Measurements from ENCODE around the gene FAM131B.

FAM131B gene

GRCh38 chr7:143372070-143372469 lies 9.6 kb upstream of the FAM131B start:
- ATAC-seq = peak; percentile 11
- TF ChIP-seq TSHZ2 (CRISPR knock-in tag; IDR thresholded peaks at IDR 0.05) (no peak), ZFP30 (CRISPR knock-in tag; IDR thresholded peaks at IDR 0.05) (no peak), RARB (CRISPR knock-in tag; IDR thresholded peaks at IDR 0.05) (no peak), SNAI2 (CRISPR knock-in tag; IDR thresholded peaks at IDR 0.05) (no peak), OSR1 (CRISPR knock-in tag; IDR thresholded peaks at IDR 0.05) (no peak), ISL1 (CRISPR knock-in tag; IDR thresholded peaks at IDR 0.05) (no peak), ZNF8 (CRISPR knock-in tag; IDR thresholded peaks at IDR 0.05) (no peak), TCF4 (CRISPR knock-in tag; IDR thresholded peaks at IDR 0.05; ENCODE audit: borderline replicate concordance) (no peak), ESRRG (CRISPR knock-in tag; IDR thresholded peaks at IDR 0.05) (no peak), PPARA (CRISPR knock-in tag; IDR thresholded peaks at IDR 0.05; ENCODE audit: borderline replicate concordance) (no peak), GLIS3 (CRISPR knock-in tag; IDR thresholded peaks at IDR 0.05) (no peak), PATZ1 (CRISPR knock-in tag; IDR thresholded peaks at IDR 0.05; ENCODE audit: borderline replicate concordance) (no peak), ZC3H10 (CRISPR knock-in tag; IDR thresholded peaks at IDR 0.05) (no peak), BACH2 (CRISPR knock-in tag; IDR thresholded peaks at IDR 0.05; ENCODE audit: borderline replicate concordance) (no peak), ZNF70 (CRISPR knock-in tag; IDR thresholded peaks at IDR 0.05) (no peak)

GRCh38 chr7:143369678-143370651 lies 7.5 kb upstream of the FAM131B start:
- TF ChIP-seq ZFP30 (CRISPR knock-in tag; IDR thresholded peaks at IDR 0.05) (no peak), SNAI2 (CRISPR knock-in tag; IDR thresholded peaks at IDR 0.05) (no peak), ZNF565 (CRISPR knock-in tag; conservative IDR thresholded peaks at IDR 0.05; ENCODE audit: low read depth) (no peak), PATZ1 (CRISPR knock-in tag; IDR thresholded peaks at IDR 0.05; ENCODE audit: borderline replicate concordance) (no peak), ISL1 (CRISPR knock-in tag; IDR thresholded peaks at IDR 0.05) (no peak), CSRNP3 (CRISPR knock-in tag; IDR thresholded peaks at IDR 0.05) (no peak)
- ATAC-seq = no peak

GRCh38 chr7:143368387-143368786 lies 5.9 kb upstream of the FAM131B start:
- TF ChIP-seq GLIS3 (CRISPR knock-in tag; IDR thresholded peaks at IDR 0.05) = no peak
- TF ChIP-seq SNAI2 (CRISPR knock-in tag; IDR thresholded peaks at IDR 0.05) = no peak
- no peak for TF ChIP-seq ESRRG (CRISPR knock-in tag; IDR thresholded peaks at IDR 0.05)
- TF ChIP-seq RARB (CRISPR knock-in tag; IDR thresholded peaks at IDR 0.05) = no peak
- no peak for TF ChIP-seq PPARA (CRISPR knock-in tag; IDR thresholded peaks at IDR 0.05; ENCODE audit: borderline replicate concordance)
- no peak for TF ChIP-seq TSHZ2 (CRISPR knock-in tag; IDR thresholded peaks at IDR 0.05)
- TF ChIP-seq PATZ1 (CRISPR knock-in tag; IDR thresholded peaks at IDR 0.05; ENCODE audit: borderline replicate concordance) = no peak
- TF ChIP-seq OSR1 (CRISPR knock-in tag; IDR thresholded peaks at IDR 0.05) = no peak
- TF ChIP-seq TOX (CRISPR knock-in tag; IDR thresholded peaks at IDR 0.05; ENCODE audit: borderline replicate concordance) = no peak
- TF ChIP-seq ZNF8 (CRISPR knock-in tag; IDR thresholded peaks at IDR 0.05) = no peak
- TF ChIP-seq ZNF70 (CRISPR knock-in tag; IDR thresholded peaks at IDR 0.05) = no peak
- TF ChIP-seq ZC3H10 (CRISPR knock-in tag; IDR thresholded peaks at IDR 0.05) = no peak
- TF ChIP-seq ZFP3 (CRISPR knock-in tag; IDR thresholded peaks at IDR 0.05) = no peak
- no peak for TF ChIP-seq CSDC2 (CRISPR knock-in tag; IDR thresholded peaks at IDR 0.05)
- no peak for TF ChIP-seq CSRNP3 (CRISPR knock-in tag; IDR thresholded peaks at IDR 0.05)
- TF ChIP-seq ZNF565 (CRISPR knock-in tag; conservative IDR thresholded peaks at IDR 0.05; ENCODE audit: low read depth) = no peak
- no peak for TF ChIP-seq ZFP30 (CRISPR knock-in tag; IDR thresholded peaks at IDR 0.05)

More at GRCh38 chr7:143368387-143368786, 5.9 kb upstream of the FAM131B start:
- ATAC-seq = no peak

Data from SK-N-SH treated with all-trans-retinoic acid at 6 μM for 48 hours (cell line).